HEK293 (cell line): ENCODE results near the gene ZMYM4.
"Not testable (repeated sequence)": the region's sequence is repeated elsewhere in the genome, so short reads cannot be mapped to it uniquely, and the experiment has no call there.

ENCODE experiments used
- CTCF ChIA-PET: fragments of 350-600 bp; formaldehyde crosslinking; extraction: SDS; loops from one replicate; lab custom pipeline; 2021; ENCODE audit warnings: antibody characterized with exemption; lab: Yijun Ruan, JAX
- POLR2A ChIA-PET: fragments of 300-600 bp; formaldehyde crosslinking; extraction: SDS; loops from one replicate; lab custom pipeline; 2020; ENCODE audit warnings: antibody characterized with exemption, inconsistent platforms; lab: Yijun Ruan, JAX
- H3K27ac ChIP-seq: fragments of 200-500 bp; sonication (Bioruptor generic); 2 replicates; pipeline ENCODE4 v1.5.1; 2014; ENCODE audit warnings: low read depth, low read length, control low read depth, inconsistent platforms; ENCODE audit errors: extremely low read depth
- H3K36me3 ChIP-seq, 2 experiments: fragments of 200-500 bp in 1 of 2; sonication (Bioruptor generic) in 1 of 2; 1 replicate in 1 of 2; 2 replicates in 1 of 2; pipeline ENCODE4 v1.5.1; 2014 to 2017; ENCODE audit warnings: inconsistent platforms in 2 of 2, low read length in 2 of 2; ENCODE audit not compliant: control insufficient read depth in 2 of 2, insufficient read depth in 1 of 2
- H3K4me1 ChIP-seq: fragments of 200-500 bp; sonication (Bioruptor generic); 2 replicates; pipeline ENCODE4 v1.5.1; 2014; ENCODE audit warnings: mild to moderate bottlenecking, low read length, inconsistent platforms; ENCODE audit not compliant: control insufficient read depth, insufficient read depth
- H3K4me3 ChIP-seq: 2 replicates; pipeline ENCODE4 v1.5.1; 2011; ENCODE audit warnings: low read depth, mild to moderate bottlenecking, control low read depth, low read length, moderate library complexity
- H3K9me3 ChIP-seq: fragments of 200-500 bp; sonication (Bioruptor generic); 2 replicates; pipeline ENCODE4 v1.5.1; 2014; ENCODE audit warnings: low read depth, low read length, inconsistent platforms; ENCODE audit not compliant: control insufficient read depth, insufficient read depth
- GFI1B ChIP-seq: fragments of 450-650 bp; formaldehyde crosslinking; IDR thresholded peaks from 2 replicates; pipeline ENCODE4 v1.5.1; 2016; ENCODE audit warnings: missing biosample characterization, missing genetic modification characterization
- KLF7 ChIP-seq: fragments of 450-650 bp; formaldehyde crosslinking; IDR thresholded peaks from 2 replicates; pipeline ENCODE4 v1.5.1; 2016; ENCODE audit warnings: missing biosample characterization, missing genetic modification characterization, borderline replicate concordance
- SCRT2 ChIP-seq: fragments of 450-650 bp; formaldehyde crosslinking; IDR thresholded peaks from 2 replicates; pipeline ENCODE4 v1.5.1; 2016; ENCODE audit warnings: missing biosample characterization, missing genetic modification characterization
- SP7 ChIP-seq: fragments of 450-650 bp; formaldehyde crosslinking; IDR thresholded peaks from 2 replicates; pipeline ENCODE4 v1.5.1; 2016; ENCODE audit warnings: missing biosample characterization, missing genetic modification characterization
- ZFHX2 ChIP-seq: fragments of 450-650 bp; formaldehyde crosslinking; conservative IDR thresholded peaks from 2 replicates; pipeline ENCODE4 v1.5.1; 2016; ENCODE audit warnings: missing biosample characterization, missing genetic modification characterization
- ZFP3 ChIP-seq: fragments of 450-650 bp; formaldehyde crosslinking; IDR thresholded peaks from 2 replicates; pipeline ENCODE4 v1.5.1; 2016; ENCODE audit warnings: low read depth, missing biosample characterization, missing genetic modification characterization
- ZFP37 ChIP-seq: fragments of 450-650 bp; formaldehyde crosslinking; IDR thresholded peaks from 2 replicates; pipeline ENCODE4 v1.5.1; 2016; ENCODE audit warnings: missing biosample characterization, missing genetic modification characterization
- ZNF121 ChIP-seq: fragments of 450-650 bp; formaldehyde crosslinking; IDR thresholded peaks from 2 replicates; pipeline ENCODE4 v1.5.1; 2016; ENCODE audit warnings: missing biosample characterization, missing genetic modification characterization
- ZNF155 ChIP-seq: fragments of 450-650 bp; formaldehyde crosslinking; IDR thresholded peaks from 2 replicates; pipeline ENCODE4 v1.5.1; 2016; ENCODE audit warnings: missing biosample characterization, missing genetic modification characterization
- ZNF19 ChIP-seq: fragments of 450-650 bp; formaldehyde crosslinking; IDR thresholded peaks from 2 replicates; pipeline ENCODE4; 2016; ENCODE audit warnings: missing biosample characterization, missing genetic modification characterization, low read depth
- ZNF223 ChIP-seq: fragments of 450-650 bp; formaldehyde crosslinking; IDR thresholded peaks from 2 replicates; pipeline ENCODE4 v1.5.1; 2016; ENCODE audit warnings: missing biosample characterization, missing genetic modification characterization
- ZNF23 ChIP-seq: fragments of 450-650 bp; formaldehyde crosslinking; IDR thresholded peaks from 2 replicates; pipeline ENCODE4 v1.5.1; 2016; ENCODE audit warnings: missing biosample characterization, missing genetic modification characterization, borderline replicate concordance
- ZNF366 ChIP-seq: fragments of 450-650 bp; formaldehyde crosslinking; conservative IDR thresholded peaks from 2 replicates; pipeline ENCODE4 v1.5.1; 2016; ENCODE audit warnings: missing biosample characterization, missing genetic modification characterization
- ZNF394 ChIP-seq: fragments of 450-650 bp; formaldehyde crosslinking; IDR thresholded peaks from 2 replicates; pipeline ENCODE4 v1.5.1; 2016; ENCODE audit warnings: missing biosample characterization, missing genetic modification characterization, mild to moderate bottlenecking, moderate library complexity, borderline replicate concordance
- ZNF426 ChIP-seq: fragments of 450-650 bp; formaldehyde crosslinking; IDR thresholded peaks from 2 replicates; pipeline ENCODE4 v1.5.1; 2017; ENCODE audit warnings: missing biosample characterization, missing genetic modification characterization, mild to moderate bottlenecking, inconsistent platforms, moderate library complexity
- ZNF510 ChIP-seq: fragments of 450-650 bp; formaldehyde crosslinking; IDR thresholded peaks from 2 replicates; pipeline ENCODE4 v1.5.1; 2018; ENCODE audit warnings: mild to moderate bottlenecking, missing genetic modification characterization, missing biosample characterization; ENCODE audit not compliant: insufficient replicate concordance
- ZNF529 ChIP-seq: fragments of 450-650 bp; formaldehyde crosslinking; IDR thresholded peaks from 2 replicates; pipeline ENCODE4 v1.5.1; 2017; ENCODE audit warnings: missing genetic modification characterization, missing biosample characterization; ENCODE audit not compliant: insufficient replicate concordance
- ZNF530 ChIP-seq: fragments of 450-650 bp; formaldehyde crosslinking; IDR thresholded peaks from 2 replicates; pipeline ENCODE4 v1.5.1; 2016; ENCODE audit warnings: low read depth, missing biosample characterization, missing genetic modification characterization
- ZNF600 ChIP-seq: fragments of 450-650 bp; formaldehyde crosslinking; IDR thresholded peaks from 2 replicates; pipeline ENCODE4 v1.5.1; 2016; ENCODE audit warnings: missing biosample characterization, missing genetic modification characterization
- ZNF654 ChIP-seq: fragments of 450-650 bp; formaldehyde crosslinking; IDR thresholded peaks from 2 replicates; pipeline ENCODE4 v1.5.1; 2016; ENCODE audit warnings: low read depth, missing biosample characterization, missing genetic modification characterization
- TF ChIP-seq, protein P1 (sequence below): fragments of 450-650 bp; formaldehyde crosslinking; IDR thresholded peaks from 2 replicates; pipeline ENCODE4 v1.5.1; 2016; ENCODE audit warnings: missing biosample characterization, missing genetic modification characterization
- TF ChIP-seq, protein P2 (sequence below): fragments of 450-650 bp; formaldehyde crosslinking; IDR thresholded peaks from 2 replicates; pipeline ENCODE4 v1.5.1; 2016; ENCODE audit warnings: missing biosample characterization, missing genetic modification characterization, borderline replicate concordance
- TF ChIP-seq, protein P3 (sequence below): fragments of 450-650 bp; formaldehyde crosslinking; IDR thresholded peaks from 2 replicates; pipeline ENCODE4 v1.5.1; 2016; ENCODE audit warnings: missing biosample characterization, missing genetic modification characterization
- TF ChIP-seq, protein P4 (sequence below): fragments of 450-650 bp; formaldehyde crosslinking; conservative IDR thresholded peaks from 2 replicates; pipeline ENCODE4 v1.5.1; 2016; ENCODE audit warnings: low read depth, missing biosample characterization, missing genetic modification characterization

The ZMYM4 gene

DNA sequence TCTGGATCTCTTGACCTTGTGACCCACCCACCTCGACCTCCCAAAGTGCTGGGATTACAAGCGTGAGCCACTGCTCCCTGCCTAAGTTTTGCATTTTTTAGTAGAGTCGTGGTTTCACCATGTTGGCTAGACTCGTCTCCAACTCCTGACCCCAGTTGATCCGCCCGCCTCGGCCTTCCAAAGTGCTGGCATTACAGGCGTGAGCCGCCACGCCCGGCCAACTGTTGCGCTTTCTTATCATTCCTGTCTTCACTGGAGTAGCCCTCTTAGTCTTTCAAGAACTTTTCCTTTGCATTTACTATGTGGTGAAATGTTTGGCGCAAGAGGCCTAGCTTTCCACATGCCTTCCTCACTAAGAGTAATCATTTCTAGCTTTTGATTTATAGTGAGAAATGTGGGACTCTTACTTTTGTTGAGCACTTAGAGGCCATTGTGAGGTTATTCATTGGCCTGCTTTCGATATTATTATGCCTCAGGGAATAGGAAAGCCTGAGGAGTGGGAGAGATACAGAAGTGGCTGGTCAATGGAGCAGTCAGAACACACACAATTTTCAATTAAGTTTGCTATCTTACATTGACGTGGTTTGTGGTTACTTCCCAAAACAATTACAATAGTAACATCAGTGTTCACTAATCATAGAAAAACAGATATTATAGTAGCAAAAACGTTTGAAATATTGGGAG, 111.0 kb downstream of the ZMYM4 start:
- ChIA-PET CTCF (no interaction called here), POLR2A (no interaction called here)
- H3K36me3 ChIP-seq: peaks cover 4 to 44% of the 10 kb centered on the region in 2 experiments; a peak in 2 of 3 replicates

DNA sequence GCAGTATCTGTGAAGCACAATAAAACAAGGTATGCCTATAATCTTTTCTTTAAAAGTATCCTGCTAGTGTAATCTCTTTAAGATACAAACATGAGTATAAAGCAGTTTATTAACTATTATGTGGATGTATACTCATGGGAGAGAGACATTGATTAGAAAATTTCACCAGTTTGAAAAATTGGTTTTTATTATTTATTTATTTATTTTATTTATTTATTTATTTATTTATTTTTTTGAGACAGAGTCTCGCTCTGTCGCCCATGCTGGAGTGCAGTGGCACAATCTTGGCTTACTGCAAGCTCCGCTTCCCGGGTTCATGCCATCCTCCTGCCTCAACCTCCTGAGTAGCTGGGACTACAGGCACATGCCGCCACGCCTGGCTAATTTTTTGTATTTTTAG, 111.6 kb downstream of the ZMYM4 start:
- H3K4me1 ChIP-seq, H3K9me3 ChIP-seq, CTCF ChIA-PET, H3K27ac ChIP-seq, POLR2A ChIA-PET, H3K4me3 ChIP-seq: not testable (repeated sequence)
- peaks cover 9 to 46% of the 10 kb centered on the region in 2 experiments; a peak in 2 of 3 replicates for H3K36me3 ChIP-seq
- peak; percentile 72; the same call in 1 of the 2 replicates for TF ChIP-seq ZNF223 (tag by site-specific recombination)
- 0 out of 2 replicates have a peak, but pooled peaks have one; percentile 37 for TF ChIP-seq ZNF23
- TF ChIP-seq GFI1B (tag by site-specific recombination): 0 out of 2 replicates have a peak, but pooled peaks have one; percentile 33
- peak; percentile 99 for TF ChIP-seq ZNF426 (tag by site-specific recombination)
- TF ChIP-seq KLF7 (tag by site-specific recombination): peak; percentile 29; the same call in 1 of the 2 replicates
- peak; percentile 97 for TF ChIP-seq ZFP37 (tag by site-specific recombination)
- TF ChIP-seq ZNF155: peak; percentile 75; the same call in 1 of the 2 replicates
- TF ChIP-seq, protein P1, sequence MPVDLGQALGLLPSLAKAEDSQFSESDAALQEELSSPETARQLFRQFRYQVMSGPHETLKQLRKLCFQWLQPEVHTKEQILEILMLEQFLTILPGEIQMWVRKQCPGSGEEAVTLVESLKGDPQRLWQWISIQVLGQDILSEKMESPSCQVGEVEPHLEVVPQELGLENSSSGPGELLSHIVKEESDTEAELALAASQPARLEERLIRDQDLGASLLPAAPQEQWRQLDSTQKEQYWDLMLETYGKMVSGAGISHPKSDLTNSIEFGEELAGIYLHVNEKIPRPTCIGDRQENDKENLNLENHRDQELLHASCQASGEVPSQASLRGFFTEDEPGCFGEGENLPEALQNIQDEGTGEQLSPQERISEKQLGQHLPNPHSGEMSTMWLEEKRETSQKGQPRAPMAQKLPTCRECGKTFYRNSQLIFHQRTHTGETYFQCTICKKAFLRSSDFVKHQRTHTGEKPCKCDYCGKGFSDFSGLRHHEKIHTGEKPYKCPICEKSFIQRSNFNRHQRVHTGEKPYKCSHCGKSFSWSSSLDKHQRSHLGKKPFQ (tag by site-specific recombination): peak; percentile 53; the same call in 1 of the 2 replicates
- TF ChIP-seq ZNF121 (tag by site-specific recombination): peak; percentile 55; the same call in 1 of the 2 replicates
- peak; percentile 67; the same call in 1 of the 2 replicates for TF ChIP-seq ZFP3 (tag by site-specific recombination)
- peak; percentile 88; the same call in 1 of the 2 replicates for TF ChIP-seq ZNF19
- TF ChIP-seq ZNF510 (tag by site-specific recombination): peak; percentile 96
- TF ChIP-seq, protein P2, sequence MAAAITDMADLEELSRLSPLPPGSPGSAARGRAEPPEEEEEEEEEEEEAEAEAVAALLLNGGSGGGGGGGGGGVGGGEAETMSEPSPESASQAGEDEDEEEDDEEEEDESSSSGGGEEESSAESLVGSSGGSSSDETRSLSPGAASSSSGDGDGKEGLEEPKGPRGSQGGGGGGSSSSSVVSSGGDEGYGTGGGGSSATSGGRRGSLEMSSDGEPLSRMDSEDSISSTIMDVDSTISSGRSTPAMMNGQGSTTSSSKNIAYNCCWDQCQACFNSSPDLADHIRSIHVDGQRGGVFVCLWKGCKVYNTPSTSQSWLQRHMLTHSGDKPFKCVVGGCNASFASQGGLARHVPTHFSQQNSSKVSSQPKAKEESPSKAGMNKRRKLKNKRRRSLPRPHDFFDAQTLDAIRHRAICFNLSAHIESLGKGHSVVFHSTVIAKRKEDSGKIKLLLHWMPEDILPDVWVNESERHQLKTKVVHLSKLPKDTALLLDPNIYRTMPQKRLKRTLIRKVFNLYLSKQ: peak; percentile 95; the same call in 1 of the 2 replicates
- TF ChIP-seq, protein P3, sequence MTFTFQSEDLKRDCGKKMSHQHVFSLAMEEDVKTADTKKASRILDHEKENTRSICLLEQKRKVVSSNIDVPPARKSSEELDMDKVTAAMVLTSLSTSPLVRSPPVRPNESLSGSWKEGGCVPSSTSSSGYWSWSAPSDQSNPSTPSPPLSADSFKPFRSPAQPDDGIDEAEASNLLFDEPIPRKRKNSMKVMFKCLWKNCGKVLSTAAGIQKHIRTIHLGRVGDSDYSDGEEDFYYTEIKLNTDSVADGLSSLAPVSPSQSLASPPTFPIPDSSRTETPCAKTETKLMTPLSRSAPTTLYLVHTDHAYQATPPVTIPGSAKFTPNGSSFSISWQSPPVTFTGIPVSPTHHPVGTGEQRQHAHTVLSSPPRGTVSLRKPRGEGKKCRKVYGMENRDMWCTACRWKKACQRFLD: peak; percentile 87; the same call in 1 of the 2 replicates
- TF ChIP-seq ZNF394 (tag by site-specific recombination): peak; percentile 99
- TF ChIP-seq ZNF530: peak; percentile 87
- TF ChIP-seq ZNF529 (tag by site-specific recombination): peak; percentile 76
- TF ChIP-seq, protein P4, sequence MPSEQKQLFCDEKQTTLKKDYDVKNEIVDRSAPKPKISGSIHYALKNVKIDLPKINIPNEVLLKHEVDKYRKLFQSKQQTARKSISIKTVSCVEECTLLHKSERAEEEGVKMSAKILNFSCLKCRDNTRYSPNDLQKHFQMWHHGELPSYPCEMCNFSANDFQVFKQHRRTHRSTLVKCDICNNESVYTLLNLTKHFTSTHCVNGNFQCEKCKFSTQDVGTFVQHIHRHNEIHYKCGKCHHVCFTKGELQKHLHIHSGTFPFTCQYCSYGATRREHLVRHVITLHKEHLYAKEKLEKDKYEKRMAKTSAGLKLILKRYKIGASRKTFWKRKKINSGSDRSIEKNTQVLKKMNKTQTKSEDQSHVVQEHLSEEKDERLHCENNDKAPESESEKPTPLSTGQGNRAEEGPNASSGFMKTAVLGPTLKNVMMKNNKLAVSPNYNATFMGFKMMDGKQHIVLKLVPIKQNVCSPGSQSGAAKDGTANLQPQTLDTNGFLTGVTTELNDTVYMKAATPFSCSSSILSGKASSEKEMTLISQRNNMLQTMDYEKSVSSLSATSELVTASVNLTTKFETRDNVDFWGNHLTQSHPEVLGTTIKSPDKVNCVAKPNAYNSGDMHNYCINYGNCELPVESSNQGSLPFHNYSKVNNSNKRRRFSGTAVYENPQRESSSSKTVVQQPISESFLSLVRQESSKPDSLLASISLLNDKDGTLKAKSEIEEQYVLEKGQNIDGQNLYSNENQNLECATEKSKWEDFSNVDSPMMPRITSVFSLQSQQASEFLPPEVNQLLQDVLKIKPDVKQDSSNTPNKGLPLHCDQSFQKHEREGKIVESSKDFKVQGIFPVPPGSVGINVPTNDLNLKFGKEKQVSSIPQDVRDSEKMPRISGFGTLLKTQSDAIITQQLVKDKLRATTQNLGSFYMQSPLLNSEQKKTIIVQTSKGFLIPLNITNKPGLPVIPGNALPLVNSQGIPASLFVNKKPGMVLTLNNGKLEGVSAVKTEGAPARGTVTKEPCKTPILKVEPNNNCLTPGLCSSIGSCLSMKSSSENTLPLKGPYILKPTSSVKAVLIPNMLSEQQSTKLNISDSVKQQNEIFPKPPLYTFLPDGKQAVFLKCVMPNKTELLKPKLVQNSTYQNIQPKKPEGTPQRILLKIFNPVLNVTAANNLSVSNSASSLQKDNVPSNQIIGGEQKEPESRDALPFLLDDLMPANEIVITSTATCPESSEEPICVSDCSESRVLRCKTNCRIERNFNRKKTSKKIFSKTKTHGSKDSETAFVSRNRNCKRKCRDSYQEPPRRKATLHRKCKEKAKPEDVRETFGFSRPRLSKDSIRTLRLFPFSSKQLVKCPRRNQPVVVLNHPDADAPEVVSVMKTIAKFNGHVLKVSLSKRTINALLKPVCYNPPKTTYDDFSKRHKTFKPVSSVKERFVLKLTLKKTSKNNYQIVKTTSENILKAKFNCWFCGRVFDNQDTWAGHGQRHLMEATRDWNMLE (tag by site-specific recombination): peak; percentile 97
- TF ChIP-seq ZNF366 (tag by site-specific recombination): 0 out of 2 replicates have a peak, but pooled peaks have one; percentile 38
- peak; percentile 41 for TF ChIP-seq ZNF654

More for the DNA sequence above, 111.0 kb downstream of the ZMYM4 start:
- Histone ChIP-seq H3K9me3 (no peaks in the 10 kb centered on the region), H3K4me1 (no peaks in the 10 kb centered on the region), H3K27ac (no peak overlapping the region), H3K4me3 (no peak overlapping the region)
- TF ChIP-seq ZNF529 (tag by site-specific recombination) (no peak), ZNF600 (no peak), ZFHX2 (tag by site-specific recombination) (no peak), SP7 (no peak), SCRT2 (tag by site-specific recombination) (peak; percentile 61; the same call in 1 of the 2 replicates)
